Spleen (tissue), 11 donors: Measurements from ENCODE around the gene P2RY6. TPM values are rescaled to one million over a fixed set of nuclear protein-coding genes. Genes with fewer than 3 reads are reported as not detected.

Source experiments
- DNase-seq: peaks from one replicate; pipeline ENCODE4 v3.0.0-alpha.2; 2020
- H3K27ac ChIP-seq, 8 donors: fragments of 200-600 bp; sonication (generic) in 7 of 8; 1 replicate in 4 of 8; 2 replicates in 4 of 8; pipeline versions ENCODE4 v1.5.0 to v1.8.0; 2016 to 2021; ENCODE audit warnings: inconsistent platforms in 4 of 8, mild to moderate bottlenecking in 4 of 8, moderate library complexity in 1 of 8
- H3K27me3 ChIP-seq, 7 donors: fragments of 200-600 bp; sonication (generic) in 6 of 7; replicated peaks in 1 of 7; 1 replicate in 4 of 7; 2 replicates in 3 of 7; pipeline versions ENCODE4 v1.5.0 to v1.8.0; 2016 to 2021; ENCODE audit warnings: inconsistent platforms in 3 of 7, mild to moderate bottlenecking in 1 of 7
- H3K36me3 ChIP-seq, 6 donors: fragments of 200-600 bp; sonication (generic) in 5 of 6; 1 replicate in 4 of 6; 2 replicates in 2 of 6; pipeline versions ENCODE4 v1.5.0 to v1.8.0; 2016 to 2021; ENCODE audit warnings: inconsistent platforms in 2 of 6
- H3K4me1 ChIP-seq, 6 donors: fragments of 200-600 bp; sonication (generic) in 5 of 6; 1 replicate in 3 of 6; 2 replicates in 3 of 6; pipeline versions ENCODE4 v1.5.0 to v1.8.0; 2016 to 2021; ENCODE audit warnings: inconsistent platforms in 3 of 6
- H3K4me3 ChIP-seq, 8 donors: fragments of 200-600 bp; sonication (generic) in 7 of 8; 1 replicate in 4 of 8; 2 replicates in 4 of 8; pipeline versions ENCODE4 v1.5.0 to v1.8.0; 2016 to 2021; ENCODE audit warnings: inconsistent platforms in 4 of 8, mild to moderate bottlenecking in 4 of 8, moderate library complexity in 2 of 8
- H3K9me3 ChIP-seq, 8 donors: fragments of 200-600 bp; sonication (generic) in 7 of 8; 1 replicate in 4 of 8; 2 replicates in 4 of 8; pipeline versions ENCODE4 v1.5.0 to v1.8.0; 2016 to 2021; ENCODE audit warnings: inconsistent platforms in 4 of 8
- POLR2A ChIP-seq, 3 donors: fragments of 450-650 bp; IDR thresholded peaks; one replicate each; pipeline ENCODE4 v1.5.1; 2017; ENCODE audit warnings: antibody characterized with exemption in 3 of 3, mild to moderate bottlenecking in 1 of 3
- POLR2AphosphoS5 ChIP-seq, 3 donors: sonication (generic); formaldehyde crosslinking; IDR thresholded peaks; one replicate each; pipeline ENCODE4 v1.5.1; 2017; ENCODE audit warnings: antibody characterized with exemption in 3 of 3
- WGBS, 5 donors: extraction: QIAGEN DNeasy Blood & Tissue Kit in 3 of 5; methylation state at CpG; one replicate each; pipeline versions ENCODE4 v1.1.5 to v1.1.7; 2013 to 2018; 5-methylcytosine and 5-hydroxymethylcytosine counted together
- intact Hi-C: fragments of 100-400 bp; cut with DNase I; formaldehyde crosslinking; loops from one replicate; pipeline ENCODE4 v1.15.0; 2023; ENCODE audit warnings: low total_unique reads
- polyA plus RNA-seq, 3 donors: library from polyadenylated mRNA; stranded (reverse); fragments of 200-250 nt; gene quantifications; one replicate each; pipeline ENCODE4 v1.2.1, GENCODE V29; 2013
- total RNA-seq, 7 donors: library from RNA; depleted of rRNA in 3 of 7; stranded (reverse); fragments of >200 nt in 3 of 7; fragmentation: NEBNext Ultra II Directional in 4 of 7; extraction: Animal tissue kit (Norgen Biotek cat#: 25700) in 4 of 7; gene quantifications; one replicate each; pipeline versions ENCODE4 v1.1.0 to v1.2.1, GENCODE V29; 2016 to 2021
- TF ChIP-seq, protein P1 (sequence below), 11 experiments: fragments of 200-600 bp in 7 of 11; fragments of 450-650 bp in 4 of 11; sonication (generic) in 4 of 11; IDR thresholded peaks in 8 of 11; conservative IDR thresholded peaks in 3 of 11; 1 replicate in 7 of 11; 2 replicates in 4 of 11; pipeline versions ENCODE4 v1.4.0 to v1.8.0; 2016 to 2021; ENCODE audit warnings: antibody characterized with exemption in 11 of 11, inconsistent platforms in 4 of 11, mild to moderate bottlenecking in 1 of 11
- donor health status: healthy with polysubstance abuse.
- donor health status: DM: no; HTN: no; CAD: no; lungs with moderate emphysema.
- donor health status: DM: no; HTN: no; CAD: no.
- donor health status: Bipolar disorder and iron deficiency.
- donor health status: healthy.
- donor health status: DM: no; HTN: no; CAD: no.
- donor health status: DM: yes; HTN: yes; CAD: no.

The P2RY6 gene
- total and polyA plus RNA-seq, 10 donors = 8.2 to 109 (median 56.9) TPM

DNA sequence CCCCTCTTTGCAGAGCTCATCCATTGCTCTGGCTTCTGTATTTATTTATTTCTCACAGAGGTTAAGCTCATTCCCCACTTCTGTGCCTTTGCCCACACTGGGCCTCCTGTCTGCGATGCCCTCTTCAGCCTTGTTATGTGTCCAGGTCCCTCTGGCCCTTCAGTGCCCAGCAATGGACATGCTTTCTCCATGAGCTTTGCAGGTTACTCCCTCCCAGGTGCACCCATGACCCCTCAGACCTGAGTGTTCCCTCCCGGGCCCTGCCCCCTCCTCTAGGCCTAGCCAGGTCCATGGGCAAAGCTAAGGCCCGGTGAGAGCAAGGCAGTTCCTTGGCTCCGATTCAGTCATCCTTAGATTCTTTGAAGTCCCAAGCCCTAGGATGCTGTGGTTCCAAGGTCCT is 18.4 kb downstream of the P2RY6 start:
- peak; percentile 66 for DNase-seq
- intact Hi-C loops = no loop called here
- H3K4me3 ChIP-seq = no peak overlapping the region
- TF ChIP-seq, protein P1, sequence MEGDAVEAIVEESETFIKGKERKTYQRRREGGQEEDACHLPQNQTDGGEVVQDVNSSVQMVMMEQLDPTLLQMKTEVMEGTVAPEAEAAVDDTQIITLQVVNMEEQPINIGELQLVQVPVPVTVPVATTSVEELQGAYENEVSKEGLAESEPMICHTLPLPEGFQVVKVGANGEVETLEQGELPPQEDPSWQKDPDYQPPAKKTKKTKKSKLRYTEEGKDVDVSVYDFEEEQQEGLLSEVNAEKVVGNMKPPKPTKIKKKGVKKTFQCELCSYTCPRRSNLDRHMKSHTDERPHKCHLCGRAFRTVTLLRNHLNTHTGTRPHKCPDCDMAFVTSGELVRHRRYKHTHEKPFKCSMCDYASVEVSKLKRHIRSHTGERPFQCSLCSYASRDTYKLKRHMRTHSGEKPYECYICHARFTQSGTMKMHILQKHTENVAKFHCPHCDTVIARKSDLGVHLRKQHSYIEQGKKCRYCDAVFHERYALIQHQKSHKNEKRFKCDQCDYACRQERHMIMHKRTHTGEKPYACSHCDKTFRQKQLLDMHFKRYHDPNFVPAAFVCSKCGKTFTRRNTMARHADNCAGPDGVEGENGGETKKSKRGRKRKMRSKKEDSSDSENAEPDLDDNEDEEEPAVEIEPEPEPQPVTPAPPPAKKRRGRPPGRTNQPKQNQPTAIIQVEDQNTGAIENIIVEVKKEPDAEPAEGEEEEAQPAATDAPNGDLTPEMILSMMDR (IDR thresholded peaks at IDR 0.05 in 8 of 11, conservative IDR thresholded peaks at IDR 0.05 in 3 of 11) = no peak
- TF ChIP-seq POLR2A (IDR thresholded peaks at IDR 0.05) (no peak), POLR2AphosphoS5 (IDR thresholded peaks at IDR 0.05) (no peak)
- H3K27me3 ChIP-seq = no peaks in the 10 kb centered on the region
- H3K9me3 ChIP-seq = no peaks in the 10 kb centered on the region
- WGBS, 5 donors = 85 to 93% (median 90%) methylated on average over 4 of the region's 4 CpGs
- H3K4me1 ChIP-seq = peaks cover 34 to 88% (median 71%) of the 10 kb centered on the region in 6 donors
- peaks cover 0 to 7% (median 0%) of the 10 kb centered on the region in 6 donors for H3K36me3 ChIP-seq
- H3K27ac ChIP-seq = peak overlapping the region in 3 of 8 donors; percentile 8 to 23 (median 13)

- Histone ChIP-seq H3K36me3 (peaks cover 0 to 12% (median 0%) of the 10 kb centered on the region in 6 donors), H3K9me3 (no peaks in the 10 kb centered on the region), H3K4me3 (no peak overlapping the region), H3K4me1 (peaks cover 34 to 85% (median 70%) of the 10 kb centered on the region in 6 donors), H3K27me3 (no peaks in the 10 kb centered on the region), H3K27ac (peak overlapping the region in 2 of 8 donors; percentile 8 to 13)
- intact Hi-C loops = no loop called here
- WGBS, 5 donors = 60 to 90% (median 88%) methylated on average over 3 of the region's 3 CpGs
- peak; percentile 47 for DNase-seq
- TF ChIP-seq, protein P1 (IDR thresholded peaks at IDR 0.05 in 8 of 11, conservative IDR thresholded peaks at IDR 0.05 in 3 of 11) = no peak
- TF ChIP-seq POLR2AphosphoS5 (IDR thresholded peaks at IDR 0.05) (no peak), POLR2A (IDR thresholded peaks at IDR 0.05) (no peak)
These were observed 19.1 kb downstream of the P2RY6 start for GRCh38 chr11:73291196-73291595.

- TF ChIP-seq POLR2A (IDR thresholded peaks at IDR 0.05) (no peak), POLR2AphosphoS5 (IDR thresholded peaks at IDR 0.05) (no peak)
- TF ChIP-seq, protein P1 (IDR thresholded peaks at IDR 0.05 in 8 of 11, conservative IDR thresholded peaks at IDR 0.05 in 3 of 11) = no peak
- Histone ChIP-seq H3K9me3 (no peaks in the 10 kb centered on the region), H3K27ac (peak overlapping the region in 2 of 8 donors; percentile 8 to 30), H3K36me3 (peaks cover 0 to 20% (median 4%) of the 10 kb centered on the region in 6 donors), H3K27me3 (no peaks in the 10 kb centered on the region), H3K4me1 (peaks cover 34 to 78% (median 62%) of the 10 kb centered on the region in 6 donors), H3K4me3 (no peak overlapping the region)
- 75 to 85% (median 81%) methylated on average over 11 to 12 of the region's 12 CpGs for WGBS, 5 donors
- peak; percentile 47 for DNase-seq
- intact Hi-C loops = no loop called here
These were observed 19.8 kb downstream of the P2RY6 start for GRCh38 chr11:73291781-73292524.

- H3K27ac ChIP-seq = peak overlapping the region in 2 of 8 donors; percentile 8 to 30
- intact Hi-C loops = no loop called here
- H3K9me3 ChIP-seq = no peaks in the 10 kb centered on the region
- H3K36me3 ChIP-seq = peaks cover 0 to 25% (median 9%) of the 10 kb centered on the region in 6 donors
- H3K27me3 ChIP-seq = no peaks in the 10 kb centered on the region
- DNase-seq = peak; percentile 33
- peaks cover 30 to 72% (median 56%) of the 10 kb centered on the region in 6 donors for H3K4me1 ChIP-seq
- no peak overlapping the region for H3K4me3 ChIP-seq
- WGBS, 5 donors = 33 to 49% (median 40%) methylated on average over 5 of the region's 5 CpGs
- TF ChIP-seq, protein P1 (IDR thresholded peaks at IDR 0.05 in 8 of 11, conservative IDR thresholded peaks at IDR 0.05 in 3 of 11) = no peak
- TF ChIP-seq POLR2AphosphoS5 (IDR thresholded peaks at IDR 0.05) (no peak), POLR2A (IDR thresholded peaks at IDR 0.05) (no peak)
These were observed 20.4 kb downstream of the P2RY6 start for GRCh38 chr11:73292525-73292894.
